Measurements from ENCODE around the gene MLLT3. TPM values are rescaled to one million over a fixed set of nuclear protein-coding genes. Genes with fewer than 3 reads are reported as not detected.

MLLT3 gene
- total RNA-seq, 1 experiment from 2014 or later, result 24.4 TPM

DNA sequence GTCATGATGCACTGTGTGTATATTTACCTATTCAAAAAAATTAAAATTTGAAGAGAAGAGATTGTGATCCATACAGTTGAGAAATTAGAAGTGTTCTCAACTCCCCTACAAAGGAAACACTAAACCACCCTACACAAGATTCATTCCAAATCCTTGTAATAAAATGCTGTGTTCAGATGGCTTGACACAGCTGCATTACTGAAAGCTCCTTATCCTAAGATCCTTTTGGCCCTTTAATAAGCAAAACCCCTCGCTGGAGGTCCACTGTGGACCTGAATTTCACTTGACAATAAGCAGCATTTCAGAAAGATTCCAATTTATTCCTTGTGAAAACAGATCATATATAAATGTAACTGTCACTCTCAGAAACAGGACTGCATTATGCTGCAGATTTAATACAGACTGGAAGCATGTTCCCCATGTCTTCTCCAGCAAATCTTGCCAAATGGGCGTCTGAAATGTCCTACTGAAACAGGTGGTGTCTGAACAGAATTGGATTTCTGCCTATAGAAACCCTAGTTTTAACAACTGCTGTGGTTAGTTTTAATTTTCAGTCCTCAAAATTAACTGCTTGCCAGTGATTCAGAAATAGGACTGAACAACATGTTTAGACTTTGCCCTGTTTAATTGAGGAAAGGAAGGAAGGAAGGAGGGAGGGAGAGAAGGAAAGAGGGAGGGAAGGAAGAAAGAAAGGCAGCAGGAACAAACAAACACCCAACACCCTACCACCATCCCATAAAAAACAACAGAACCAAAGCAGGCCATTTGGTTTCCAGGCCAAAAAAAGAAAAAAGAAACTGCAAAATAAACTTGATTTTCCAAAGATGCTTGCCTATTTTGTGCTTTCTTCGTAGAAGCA lies 179.6 kb downstream of the MLLT3 start:
- no TSS peak for BruUV-seq (replicated peaks)
- Mint-ChIP-seq H3K27me3 (ENCODE audit: insufficient read depth, unreplicated experiment) (no peaks in the 10 kb centered on the region), H3K4me1 (ENCODE audit: low read depth, unreplicated experiment) (peaks cover 7% of the 10 kb centered on the region), H3K36me3 (ENCODE audit: insufficient read depth, unreplicated experiment) (no peaks in the 10 kb centered on the region), H3K4me3 (ENCODE audit: unreplicated experiment) (no peak overlapping the region), H3K9me3 (ENCODE audit: unreplicated experiment) (no peaks in the 10 kb centered on the region), H3K27ac (ENCODE audit: unreplicated experiment) (no peak overlapping the region)
- Histone ChIP-seq H3K4me1 (no peaks in the 10 kb centered on the region), H3K4me3 (ENCODE audit: low read depth, low read length) (no peak overlapping the region), H3K27me3 (replicated peaks; ENCODE audit: control insufficient read depth, insufficient read depth, low read length) (no peaks in the 10 kb centered on the region), H3K36me3 (ENCODE audit: control insufficient read depth, insufficient read depth, low read length) (no peaks in the 10 kb centered on the region), H3K9me3 (no peaks in the 10 kb centered on the region)
- no peak for DNase-seq
- POLR2A ChIA-PET, result no interaction called here
- TF ChIP-seq, protein P1, sequence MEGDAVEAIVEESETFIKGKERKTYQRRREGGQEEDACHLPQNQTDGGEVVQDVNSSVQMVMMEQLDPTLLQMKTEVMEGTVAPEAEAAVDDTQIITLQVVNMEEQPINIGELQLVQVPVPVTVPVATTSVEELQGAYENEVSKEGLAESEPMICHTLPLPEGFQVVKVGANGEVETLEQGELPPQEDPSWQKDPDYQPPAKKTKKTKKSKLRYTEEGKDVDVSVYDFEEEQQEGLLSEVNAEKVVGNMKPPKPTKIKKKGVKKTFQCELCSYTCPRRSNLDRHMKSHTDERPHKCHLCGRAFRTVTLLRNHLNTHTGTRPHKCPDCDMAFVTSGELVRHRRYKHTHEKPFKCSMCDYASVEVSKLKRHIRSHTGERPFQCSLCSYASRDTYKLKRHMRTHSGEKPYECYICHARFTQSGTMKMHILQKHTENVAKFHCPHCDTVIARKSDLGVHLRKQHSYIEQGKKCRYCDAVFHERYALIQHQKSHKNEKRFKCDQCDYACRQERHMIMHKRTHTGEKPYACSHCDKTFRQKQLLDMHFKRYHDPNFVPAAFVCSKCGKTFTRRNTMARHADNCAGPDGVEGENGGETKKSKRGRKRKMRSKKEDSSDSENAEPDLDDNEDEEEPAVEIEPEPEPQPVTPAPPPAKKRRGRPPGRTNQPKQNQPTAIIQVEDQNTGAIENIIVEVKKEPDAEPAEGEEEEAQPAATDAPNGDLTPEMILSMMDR (IDR thresholded peaks at IDR 0.05; ENCODE audit: insufficient read depth in 1 of 2, low read depth in 1 of 2, low read length in 1 of 2, severe bottlenecking in 1 of 2, unreplicated experiment in 1 of 2), result no peak
- CTCF ChIA-PET, result no interaction called here
- intact Hi-C loops (cut with micrococcal nuclease; ENCODE audit: unreplicated experiment), result no loop called here

- Mint-ChIP-seq H3K4me1 (ENCODE audit: low read depth, unreplicated experiment) (peaks cover 7% of the 10 kb centered on the region), H3K4me3 (ENCODE audit: unreplicated experiment) (no peak overlapping the region), H3K9me3 (ENCODE audit: unreplicated experiment) (no peaks in the 10 kb centered on the region), H3K27ac (ENCODE audit: unreplicated experiment) (no peak overlapping the region), H3K36me3 (ENCODE audit: insufficient read depth, unreplicated experiment) (no peaks in the 10 kb centered on the region), H3K27me3 (ENCODE audit: insufficient read depth, unreplicated experiment) (no peaks in the 10 kb centered on the region)
- no TSS peak for BruUV-seq (replicated peaks)
- H3K36me3 ChIP-seq (ENCODE audit: control insufficient read depth, insufficient read depth, low read length), result no peaks in the 10 kb centered on the region
- ChIA-PET POLR2A (no interaction called here), CTCF (no interaction called here)
- no peak for DNase-seq
- no peak overlapping the region for H3K4me3 ChIP-seq (ENCODE audit: low read depth, low read length)
- H3K9me3 ChIP-seq, result no peaks in the 10 kb centered on the region
- intact Hi-C loops (cut with micrococcal nuclease; ENCODE audit: unreplicated experiment), result no loop called here
- H3K27me3 ChIP-seq (replicated peaks; ENCODE audit: control insufficient read depth, insufficient read depth, low read length), result no peaks in the 10 kb centered on the region
- TF ChIP-seq, protein P1 (IDR thresholded peaks at IDR 0.05; ENCODE audit: insufficient read depth in 1 of 2, low read depth in 1 of 2, low read length in 1 of 2, severe bottlenecking in 1 of 2, unreplicated experiment in 1 of 2), result no peak
- H3K4me1 ChIP-seq, result no peaks in the 10 kb centered on the region
These were observed 180.4 kb downstream of the MLLT3 start for GRCh38 chr9:20441711-20442423.

DNA sequence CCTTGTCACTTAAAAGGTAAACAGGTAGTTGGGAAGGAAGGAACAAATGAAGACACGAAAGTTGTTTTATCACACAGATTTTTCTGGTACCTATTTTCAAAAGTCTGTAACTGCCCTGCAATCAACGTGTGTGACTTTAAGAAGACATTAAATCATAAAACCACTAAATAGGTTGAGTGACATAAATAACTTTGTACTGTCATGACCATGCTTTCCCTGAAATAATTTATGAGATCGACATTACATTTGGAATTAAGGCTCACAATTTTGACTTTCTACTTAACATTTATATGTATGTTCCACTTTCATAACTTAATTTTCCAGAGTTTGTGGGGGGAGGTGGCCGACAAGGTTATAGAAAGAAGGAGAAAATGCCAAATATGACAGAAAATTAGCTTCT lies 181.1 kb downstream of the MLLT3 start:
- Histone ChIP-seq H3K36me3 (ENCODE audit: control insufficient read depth, insufficient read depth, low read length) (no peaks in the 10 kb centered on the region), H3K4me1 (no peaks in the 10 kb centered on the region), H3K27me3 (replicated peaks; ENCODE audit: control insufficient read depth, insufficient read depth, low read length) (no peaks in the 10 kb centered on the region), H3K4me3 (ENCODE audit: low read depth, low read length) (no peak overlapping the region), H3K9me3 (no peaks in the 10 kb centered on the region)
- no peaks in the 10 kb centered on the region for H3K36me3 Mint-ChIP-seq (ENCODE audit: insufficient read depth, unreplicated experiment)
- TF ChIP-seq, protein P1 (IDR thresholded peaks at IDR 0.05; ENCODE audit: insufficient read depth in 1 of 2, low read depth in 1 of 2, low read length in 1 of 2, severe bottlenecking in 1 of 2, unreplicated experiment in 1 of 2), result no peak
- no peak overlapping the region for H3K4me3 Mint-ChIP-seq (ENCODE audit: unreplicated experiment)
- no peaks in the 10 kb centered on the region for H3K27me3 Mint-ChIP-seq (ENCODE audit: insufficient read depth, unreplicated experiment)
- H3K27ac Mint-ChIP-seq (ENCODE audit: unreplicated experiment), result no peak overlapping the region
- BruUV-seq (replicated peaks), result no TSS peak
- intact Hi-C loops (cut with micrococcal nuclease; ENCODE audit: unreplicated experiment), result no loop called here
- no peaks in the 10 kb centered on the region for H3K9me3 Mint-ChIP-seq (ENCODE audit: unreplicated experiment)
- peaks cover 7% of the 10 kb centered on the region for H3K4me1 Mint-ChIP-seq (ENCODE audit: low read depth, unreplicated experiment)
- ChIA-PET CTCF (no interaction called here), POLR2A (no interaction called here)
- DNase-seq, result no peak

All from Caco-2 (cell line).